ENCODE measurements around the gene ICE1. TPM values are rescaled to one million over a fixed set of nuclear protein-coding genes. Genes with fewer than 3 reads are reported as not detected.
"Not testable (repeated sequence)": the region's sequence is repeated elsewhere in the genome, so short reads cannot be mapped to it uniquely, and the experiment has no call there.

The ICE1 gene
- total RNA-seq, 2 experiments from 2014 or later = 37.6 to 39.1 TPM

DNA sequence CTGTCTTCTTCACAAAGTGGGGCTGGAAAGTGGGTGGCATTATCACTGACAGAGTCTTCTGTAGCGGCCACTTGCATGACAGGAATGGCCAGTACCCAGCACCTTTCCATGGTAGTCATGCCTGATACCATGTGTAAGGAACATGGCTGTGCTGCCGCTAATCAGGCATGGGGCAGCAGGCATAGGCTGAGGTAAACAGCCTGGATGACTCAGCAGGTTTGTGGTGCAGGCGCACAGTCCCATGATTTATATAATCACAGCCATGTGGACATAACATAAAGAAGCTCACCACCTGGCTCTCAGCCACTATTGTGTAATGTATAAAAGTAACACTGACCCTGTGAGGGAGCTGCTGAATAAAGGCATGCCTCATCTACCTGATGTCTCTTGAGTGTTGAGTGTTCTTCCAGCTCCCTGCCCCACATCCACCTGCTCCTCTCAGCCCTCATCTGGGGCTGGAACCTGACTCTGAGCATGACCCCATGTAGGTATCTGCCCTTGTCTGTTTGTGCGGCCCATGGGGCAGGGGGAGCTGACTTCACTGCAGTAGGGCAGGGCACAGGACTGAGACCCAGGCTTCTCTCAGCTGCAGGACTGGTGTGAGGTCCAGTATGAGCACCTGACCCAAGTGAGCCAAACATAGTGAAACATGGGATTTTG is 13.2 kb upstream of the ICE1 start:
- ChIA-PET CTCF (no interaction called here), POLR2A (no interaction called here)
- Histone ChIP-seq H3K4me1 (ENCODE audit: insufficient read depth, low read length) (no peaks in the 10 kb centered on the region), H3K27ac (ENCODE audit: low read depth in 1 of 2, low read length in 2 of 2) (no peak overlapping the region), H3K4me3 (ENCODE audit: low read length) (no peak overlapping the region), H3K36me3 (ENCODE audit: insufficient read depth, low read length) (no peaks in the 10 kb centered on the region), H3K27me3 (ENCODE audit: control insufficient read depth in 1 of 2, insufficient read depth in 2 of 2, low read length in 2 of 2) (no peaks in the 10 kb centered on the region), H3K9me3 (ENCODE audit: control insufficient read depth in 1 of 2, insufficient read depth in 1 of 2, low read length in 2 of 2) (peaks cover 14 to 18% of the 10 kb centered on the region in 2 experiments)
- TF ChIP-seq, protein P1, sequence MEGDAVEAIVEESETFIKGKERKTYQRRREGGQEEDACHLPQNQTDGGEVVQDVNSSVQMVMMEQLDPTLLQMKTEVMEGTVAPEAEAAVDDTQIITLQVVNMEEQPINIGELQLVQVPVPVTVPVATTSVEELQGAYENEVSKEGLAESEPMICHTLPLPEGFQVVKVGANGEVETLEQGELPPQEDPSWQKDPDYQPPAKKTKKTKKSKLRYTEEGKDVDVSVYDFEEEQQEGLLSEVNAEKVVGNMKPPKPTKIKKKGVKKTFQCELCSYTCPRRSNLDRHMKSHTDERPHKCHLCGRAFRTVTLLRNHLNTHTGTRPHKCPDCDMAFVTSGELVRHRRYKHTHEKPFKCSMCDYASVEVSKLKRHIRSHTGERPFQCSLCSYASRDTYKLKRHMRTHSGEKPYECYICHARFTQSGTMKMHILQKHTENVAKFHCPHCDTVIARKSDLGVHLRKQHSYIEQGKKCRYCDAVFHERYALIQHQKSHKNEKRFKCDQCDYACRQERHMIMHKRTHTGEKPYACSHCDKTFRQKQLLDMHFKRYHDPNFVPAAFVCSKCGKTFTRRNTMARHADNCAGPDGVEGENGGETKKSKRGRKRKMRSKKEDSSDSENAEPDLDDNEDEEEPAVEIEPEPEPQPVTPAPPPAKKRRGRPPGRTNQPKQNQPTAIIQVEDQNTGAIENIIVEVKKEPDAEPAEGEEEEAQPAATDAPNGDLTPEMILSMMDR (IDR thresholded peaks at IDR 0.05) = no peak
- intact Hi-C loops (cut with DNase I, micrococcal nuclease) = no loop called here
- Mint-ChIP-seq H3K4me1 (ENCODE audit: low read depth) (no peaks in the 10 kb centered on the region), H3K4me3 (no peak overlapping the region), H3K9me3 (peaks cover 5% of the 10 kb centered on the region), H3K27me3 (no peaks in the 10 kb centered on the region), H3K27ac (no peak overlapping the region), H3K36me3 (ENCODE audit: low read depth) (peaks cover 46% of the 10 kb centered on the region)
- DNase-seq (peak in 3 of 14 experiments; percentile 11 to 41 (median 15)), ATAC-seq (ENCODE audit: poor library complexity) (no peak)

DNA sequence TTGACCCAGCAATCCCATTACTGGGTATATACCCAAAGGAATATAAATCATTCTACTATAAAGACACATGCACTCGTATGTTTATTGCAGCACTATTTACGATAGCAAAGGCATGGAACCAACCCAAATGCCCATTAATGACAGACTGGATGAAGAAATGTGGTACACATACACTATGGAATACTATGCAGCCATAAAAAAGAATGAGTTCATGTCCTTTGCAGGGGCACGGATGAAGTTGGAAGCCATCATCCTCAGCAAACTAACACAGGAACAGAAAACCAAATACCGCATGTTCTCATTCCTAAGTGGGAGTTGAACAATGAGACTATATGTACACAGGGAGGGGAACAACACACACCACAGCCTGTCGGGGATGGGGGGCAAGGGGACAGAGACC is 8.6 kb upstream of the ICE1 start:
- H3K9me3 Mint-ChIP-seq; H3K36me3 ChIP-seq (ENCODE audit: insufficient read depth, low read length); H3K27me3 ChIP-seq (ENCODE audit: control insufficient read depth in 1 of 2, insufficient read depth in 2 of 2, low read length in 2 of 2); H3K27me3 Mint-ChIP-seq; CTCF ChIA-PET; H3K27ac ChIP-seq (ENCODE audit: low read depth in 1 of 2, low read length in 2 of 2); DNase-seq; H3K4me3 Mint-ChIP-seq; intact Hi-C loops (cut with DNase I, micrococcal nuclease); H3K27ac Mint-ChIP-seq; POLR2A ChIA-PET; ATAC-seq (ENCODE audit: poor library complexity); H3K4me3 ChIP-seq (ENCODE audit: low read length); H3K4me1 Mint-ChIP-seq (ENCODE audit: low read depth); H3K4me1 ChIP-seq (ENCODE audit: insufficient read depth, low read length): not testable (repeated sequence)
- peaks cover 32% of the 10 kb centered on the region for H3K36me3 Mint-ChIP-seq (ENCODE audit: low read depth)
- H3K9me3 ChIP-seq (ENCODE audit: control insufficient read depth in 1 of 2, insufficient read depth in 1 of 2, low read length in 2 of 2) = peaks cover 10% of the 10 kb centered on the region in 2 experiments

DNA sequence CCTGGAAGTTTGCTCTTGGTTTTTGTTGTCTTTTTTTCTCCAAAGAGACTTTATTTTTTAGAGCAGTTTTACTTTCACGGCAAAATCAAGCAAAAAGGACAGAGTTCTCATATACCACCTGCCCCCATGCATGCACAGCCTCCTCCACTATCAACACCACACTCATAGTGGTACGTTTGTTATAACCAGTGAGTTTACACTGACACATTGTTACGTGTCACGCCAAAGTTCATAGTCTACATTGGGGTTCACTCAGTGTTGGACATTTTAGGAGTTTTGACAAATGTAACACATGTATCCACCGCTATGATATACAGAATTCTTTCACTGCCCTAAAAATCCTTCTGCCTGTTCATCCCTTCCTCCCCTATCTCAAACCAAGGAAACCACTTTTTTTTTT is 7.5 kb upstream of the ICE1 start:
- Histone ChIP-seq H3K4me3 (ENCODE audit: low read length) (no peak overlapping the region), H3K4me1 (ENCODE audit: insufficient read depth, low read length) (no peaks in the 10 kb centered on the region), H3K27ac (ENCODE audit: low read depth in 1 of 2, low read length in 2 of 2) (no peak overlapping the region), H3K9me3 (ENCODE audit: control insufficient read depth in 1 of 2, insufficient read depth in 1 of 2, low read length in 2 of 2) (no peaks in the 10 kb centered on the region), H3K36me3 (ENCODE audit: insufficient read depth, low read length) (no peaks in the 10 kb centered on the region), H3K27me3 (ENCODE audit: control insufficient read depth in 1 of 2, insufficient read depth in 2 of 2, low read length in 2 of 2) (no peaks in the 10 kb centered on the region)
- no peak overlapping the region for H3K4me3 Mint-ChIP-seq
- ATAC-seq (ENCODE audit: poor library complexity) (no peak), DNase-seq (no peak)
- peaks cover 5% of the 10 kb centered on the region for H3K9me3 Mint-ChIP-seq
- H3K27me3 Mint-ChIP-seq = no peaks in the 10 kb centered on the region
- ChIA-PET POLR2A (no interaction called here), CTCF (no interaction called here)
- H3K4me1 Mint-ChIP-seq (ENCODE audit: low read depth) = peaks cover 7% of the 10 kb centered on the region
- intact Hi-C loops (cut with DNase I, micrococcal nuclease) = no loop called here
- H3K27ac Mint-ChIP-seq = no peak overlapping the region
- peaks cover 26% of the 10 kb centered on the region for H3K36me3 Mint-ChIP-seq (ENCODE audit: low read depth)
- TF ChIP-seq, protein P1 (IDR thresholded peaks at IDR 0.05) = no peak

DNA sequence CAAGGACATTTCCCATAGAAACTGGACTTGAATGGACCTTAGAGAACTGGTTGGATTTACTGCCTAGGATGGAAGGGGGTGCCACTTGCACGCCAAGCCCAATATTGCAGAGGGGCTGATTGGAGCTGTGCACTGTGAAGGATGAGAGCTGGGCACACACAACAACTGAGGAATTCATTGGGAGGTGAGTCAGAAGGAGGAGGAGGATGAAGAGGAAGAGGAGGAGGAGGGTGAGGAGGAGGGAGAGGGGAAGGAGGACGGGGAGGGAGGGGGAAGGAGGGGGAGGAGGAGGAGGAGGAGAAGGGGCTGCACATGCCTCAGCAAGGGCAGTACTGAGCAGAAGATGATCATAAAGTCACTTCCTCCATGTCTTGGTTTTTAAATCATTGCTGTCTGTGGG is 5.7 kb upstream of the ICE1 start:
- intact Hi-C loops (cut with DNase I, micrococcal nuclease) = no loop called here
- H3K9me3 ChIP-seq (ENCODE audit: control insufficient read depth in 1 of 2, insufficient read depth in 1 of 2, low read length in 2 of 2) = no peaks in the 10 kb centered on the region
- DNase-seq (no peak), ATAC-seq (ENCODE audit: poor library complexity) (no peak)
- peaks cover 10% of the 10 kb centered on the region for H3K4me1 ChIP-seq (ENCODE audit: insufficient read depth, low read length)
- Mint-ChIP-seq H3K4me1 (ENCODE audit: low read depth) (peaks cover 20% of the 10 kb centered on the region), H3K27ac (no peak overlapping the region), H3K36me3 (ENCODE audit: low read depth) (peaks cover 17% of the 10 kb centered on the region), H3K4me3 (no peak overlapping the region), H3K9me3 (no peaks in the 10 kb centered on the region), H3K27me3 (no peaks in the 10 kb centered on the region)
- H3K27me3 ChIP-seq (ENCODE audit: control insufficient read depth in 1 of 2, insufficient read depth in 2 of 2, low read length in 2 of 2) = no peaks in the 10 kb centered on the region
- POLR2A ChIA-PET = no interaction called here
- no peak overlapping the region for H3K27ac ChIP-seq (ENCODE audit: low read depth in 1 of 2, low read length in 2 of 2)
- CTCF ChIA-PET = no interaction called here
- TF ChIP-seq, protein P1 (IDR thresholded peaks at IDR 0.05) = no peak
- H3K4me3 ChIP-seq (ENCODE audit: low read length) = no peak overlapping the region
- no peaks in the 10 kb centered on the region for H3K36me3 ChIP-seq (ENCODE audit: insufficient read depth, low read length)

Measured in CD4-positive, alpha-beta T cell (primary cell).